GM23338 (cell line): ENCODE results near the gene PROB1. TPM values are rescaled to one million over a fixed set of nuclear protein-coding genes. Genes with fewer than 3 reads are reported as not detected.

Source experiments
- ATAC-seq: fragments of 200-7000 bp; cut with Tn5 transposase; 3 replicates; pipeline ENCODE4 v1.9.1; 2020
- DNase-seq: peaks from one replicate; pipeline ENCODE4 v3.0.0-alpha.2; 2015; ENCODE audit warnings: low spot score
- H2AFZ ChIP-seq: fragments of 200-600 bp; sonication (generic); 2 replicates; pipeline ENCODE4 v1.8.0; 2016; ENCODE audit warnings: antibody characterized with exemption, mild to moderate bottlenecking, moderate library complexity
- H3F3A ChIP-seq: fragments of 200-600 bp; sonication (generic); replicated peaks from 2 replicates; pipeline ENCODE4 v1.8.0; 2017; ENCODE audit warnings: antibody characterized with exemption, mixed run types, low read depth
- H3K27ac ChIP-seq: fragments of 200-600 bp; sonication (generic); 2 replicates; pipeline ENCODE4 v1.6.1; 2016; ENCODE audit warnings: low read depth
- H3K27me3 ChIP-seq: fragments of 200-600 bp; sonication (generic); 2 replicates; pipeline ENCODE4 v1.8.0; 2016; ENCODE audit warnings: mild to moderate bottlenecking, mixed run types, moderate library complexity; ENCODE audit not compliant: insufficient read depth
- H3K36me3 ChIP-seq: fragments of 200-600 bp; sonication (generic); 2 replicates; pipeline ENCODE4 v1.8.0; 2016; ENCODE audit warnings: mild to moderate bottlenecking; ENCODE audit not compliant: insufficient read depth
- H3K4me1 ChIP-seq: fragments of 200-600 bp; sonication (generic); 2 replicates; pipeline ENCODE4 v1.8.0; 2016; ENCODE audit warnings: mild to moderate bottlenecking, moderate library complexity; ENCODE audit not compliant: insufficient read depth
- H3K4me2 ChIP-seq: fragments of 200-600 bp; sonication (generic); 2 replicates; pipeline ENCODE4 v1.7.1; 2017; ENCODE audit warnings: mixed run types
- H3K4me3 ChIP-seq: fragments of 200-600 bp; sonication (generic); 2 replicates; pipeline ENCODE4 v1.6.1; 2016; ENCODE audit warnings: mixed run types
- H3K79me2 ChIP-seq: fragments of 200-600 bp; sonication (generic); replicated peaks from 2 replicates; pipeline ENCODE4 v1.8.0; 2017; ENCODE audit warnings: mild to moderate bottlenecking; ENCODE audit not compliant: insufficient read depth
- H3K9me2 ChIP-seq: fragments of 200-600 bp; sonication (generic); 2 replicates; pipeline ENCODE4 v1.8.0; 2017; ENCODE audit not compliant: insufficient read depth
- H4K20me1 ChIP-seq: fragments of 200-600 bp; sonication (generic); replicated peaks from 2 replicates; pipeline ENCODE4 v1.8.0; 2017; ENCODE audit warnings: mild to moderate bottlenecking; ENCODE audit not compliant: insufficient read depth
- H3K27ac Mint-ChIP-seq: 2 replicates; pipeline ENCODE4 v1.8.0; 2020; ENCODE audit warnings: inconsistent platforms, mild to moderate bottlenecking, moderate library complexity, mixed read lengths
- H3K27me3 Mint-ChIP-seq: 3 replicates; pipeline ENCODE4 v1.8.0; 2022; ENCODE audit warnings: low read depth, mild to moderate bottlenecking, moderate library complexity, mixed read lengths, inconsistent platforms; ENCODE audit not compliant: insufficient read depth, poor library complexity
- H3K36me3 Mint-ChIP-seq: 3 replicates; pipeline ENCODE4 v1.8.0; 2021; ENCODE audit warnings: low read depth, mild to moderate bottlenecking, inconsistent platforms, moderate library complexity, mixed read lengths
- H3K4me1 Mint-ChIP-seq: 3 replicates; pipeline ENCODE4 v1.8.0; 2020; ENCODE audit warnings: mild to moderate bottlenecking, inconsistent platforms, mixed read lengths
- H3K4me3 Mint-ChIP-seq: 3 replicates; pipeline ENCODE4 v1.8.0; 2021; ENCODE audit warnings: moderate library complexity, mild to moderate bottlenecking, inconsistent platforms, mixed read lengths
- H3K9me3 Mint-ChIP-seq: 3 replicates; pipeline ENCODE4 v1.8.0; 2020; ENCODE audit warnings: moderate library complexity, mild to moderate bottlenecking, inconsistent platforms, mixed read lengths
- CREB1 ChIP-seq: fragments of 250-450 bp; sonication (Bioruptor Pico); IDR thresholded peaks from 2 replicates; pipeline ENCODE4 v1.5.0; 2020; ENCODE audit warnings: low read depth, mild to moderate bottlenecking, moderate library complexity
- EZH2 ChIP-seq: fragments of 200-600 bp; sonication (generic); IDR thresholded peaks from one replicate; pipeline ENCODE4 v1.8.0; 2017; ENCODE audit warnings: antibody characterized with exemption, mild to moderate bottlenecking, low read depth; ENCODE audit not compliant: unreplicated experiment
- EZH2phosphoT487 ChIP-seq: fragments of 200-600 bp; sonication (generic); IDR thresholded peaks from one replicate; pipeline ENCODE4 v1.8.1; 2018; ENCODE audit warnings: antibody characterized with exemption; ENCODE audit not compliant: unreplicated experiment
- JUNB ChIP-seq: IDR thresholded peaks from one replicate; pipeline ENCODE4 v1.6.1; 2016; ENCODE audit warnings: antibody characterized with exemption; ENCODE audit not compliant: unreplicated experiment
- POLR2AphosphoS5 ChIP-seq: IDR thresholded peaks from 2 replicates; pipeline ENCODE4 v1.6.1; 2016; ENCODE audit warnings: antibody characterized with exemption, low read depth
- ZNF114 ChIP-seq: fragments of 250-450 bp; sonication (Bioruptor Pico); IDR thresholded peaks from 2 replicates; pipeline ENCODE4 v1.5.0; 2020; ENCODE audit warnings: mild to moderate bottlenecking, moderate library complexity
- ZNF331 ChIP-seq: fragments of 250-450 bp; sonication (Bioruptor Pico); IDR thresholded peaks from 2 replicates; pipeline ENCODE4 v1.5.0; 2020; ENCODE audit warnings: low read depth, mild to moderate bottlenecking, moderate library complexity
- polyA plus RNA-seq: library from polyadenylated mRNA; unstranded; fragments of >200 nt; fragmentation: Nextera tagmentation; extraction: Ambion mirVana; gene quantifications from 2 replicates; pipeline ENCODE4 v1.2.1, GENCODE V29; 2016
- total RNA-seq: library from RNA; depleted of rRNA; stranded (reverse); fragments of >200 nt; shearing (Covaris generic); gene quantifications from 2 replicates; pipeline ENCODE4 v1.2.3, GENCODE V29; 2014
- TF ChIP-seq, protein P1 (sequence below): IDR thresholded peaks from one replicate; pipeline ENCODE4 v1.6.1; 2018; ENCODE audit warnings: antibody characterized with exemption; ENCODE audit not compliant: unreplicated experiment
- TF ChIP-seq, protein P2 (sequence below): IDR thresholded peaks from 2 replicates; pipeline ENCODE4 v1.6.1; 2016; ENCODE audit warnings: antibody characterized with exemption
- TF ChIP-seq, protein P3 (sequence below), 2 experiments: fragments of 200-600 bp in 1 of 2; sonication (generic) in 1 of 2; conservative IDR thresholded peaks; 2 replicates each; pipeline versions ENCODE4 v1.5.1 to v1.6.1; 2016 to 2017; ENCODE audit warnings: antibody characterized with exemption in 2 of 2, low read depth in 2 of 2, mild to moderate bottlenecking in 2 of 2, moderate library complexity in 1 of 2

PROB1 gene
- total and polyA plus RNA-seq, 2 experiments from 2014 or later, result 0.73 to 2.7 TPM

DNA sequence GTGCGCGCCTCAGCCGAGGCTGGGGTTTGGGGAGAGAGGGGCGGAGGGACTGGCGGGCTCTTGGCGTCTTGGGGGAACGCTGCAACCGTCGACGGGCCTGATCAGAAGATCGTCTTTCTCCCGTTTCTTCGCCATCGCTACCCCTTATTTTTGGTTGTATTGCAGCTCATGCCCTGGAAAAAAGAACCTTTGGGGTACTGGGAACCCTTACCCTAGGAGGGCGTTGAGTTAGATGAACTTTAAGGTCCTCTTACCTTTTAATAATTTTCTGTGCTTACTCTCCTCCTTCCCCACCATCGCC is 52.5 kb downstream of the PROB1 start (continued):
- TF ChIP-seq, protein P1, sequence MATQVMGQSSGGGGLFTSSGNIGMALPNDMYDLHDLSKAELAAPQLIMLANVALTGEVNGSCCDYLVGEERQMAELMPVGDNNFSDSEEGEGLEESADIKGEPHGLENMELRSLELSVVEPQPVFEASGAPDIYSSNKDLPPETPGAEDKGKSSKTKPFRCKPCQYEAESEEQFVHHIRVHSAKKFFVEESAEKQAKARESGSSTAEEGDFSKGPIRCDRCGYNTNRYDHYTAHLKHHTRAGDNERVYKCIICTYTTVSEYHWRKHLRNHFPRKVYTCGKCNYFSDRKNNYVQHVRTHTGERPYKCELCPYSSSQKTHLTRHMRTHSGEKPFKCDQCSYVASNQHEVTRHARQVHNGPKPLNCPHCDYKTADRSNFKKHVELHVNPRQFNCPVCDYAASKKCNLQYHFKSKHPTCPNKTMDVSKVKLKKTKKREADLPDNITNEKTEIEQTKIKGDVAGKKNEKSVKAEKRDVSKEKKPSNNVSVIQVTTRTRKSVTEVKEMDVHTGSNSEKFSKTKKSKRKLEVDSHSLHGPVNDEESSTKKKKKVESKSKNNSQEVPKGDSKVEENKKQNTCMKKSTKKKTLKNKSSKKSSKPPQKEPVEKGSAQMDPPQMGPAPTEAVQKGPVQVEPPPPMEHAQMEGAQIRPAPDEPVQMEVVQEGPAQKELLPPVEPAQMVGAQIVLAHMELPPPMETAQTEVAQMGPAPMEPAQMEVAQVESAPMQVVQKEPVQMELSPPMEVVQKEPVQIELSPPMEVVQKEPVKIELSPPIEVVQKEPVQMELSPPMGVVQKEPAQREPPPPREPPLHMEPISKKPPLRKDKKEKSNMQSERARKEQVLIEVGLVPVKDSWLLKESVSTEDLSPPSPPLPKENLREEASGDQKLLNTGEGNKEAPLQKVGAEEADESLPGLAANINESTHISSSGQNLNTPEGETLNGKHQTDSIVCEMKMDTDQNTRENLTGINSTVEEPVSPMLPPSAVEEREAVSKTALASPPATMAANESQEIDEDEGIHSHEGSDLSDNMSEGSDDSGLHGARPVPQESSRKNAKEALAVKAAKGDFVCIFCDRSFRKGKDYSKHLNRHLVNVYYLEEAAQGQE, result no peak
- TF ChIP-seq ZNF114 (CRISPR knock-in tag), result no peak
- TF ChIP-seq POLR2AphosphoS5, result no peak
- TF ChIP-seq, protein P2, sequence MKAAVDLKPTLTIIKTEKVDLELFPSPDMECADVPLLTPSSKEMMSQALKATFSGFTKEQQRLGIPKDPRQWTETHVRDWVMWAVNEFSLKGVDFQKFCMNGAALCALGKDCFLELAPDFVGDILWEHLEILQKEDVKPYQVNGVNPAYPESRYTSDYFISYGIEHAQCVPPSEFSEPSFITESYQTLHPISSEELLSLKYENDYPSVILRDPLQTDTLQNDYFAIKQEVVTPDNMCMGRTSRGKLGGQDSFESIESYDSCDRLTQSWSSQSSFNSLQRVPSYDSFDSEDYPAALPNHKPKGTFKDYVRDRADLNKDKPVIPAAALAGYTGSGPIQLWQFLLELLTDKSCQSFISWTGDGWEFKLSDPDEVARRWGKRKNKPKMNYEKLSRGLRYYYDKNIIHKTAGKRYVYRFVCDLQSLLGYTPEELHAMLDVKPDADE, result no peak
- no peak for TF ChIP-seq ZNF331 (CRISPR knock-in tag)
- TF ChIP-seq EZH2phosphoT487, result no peak
- TF ChIP-seq EZH2, result no peak

DNA sequence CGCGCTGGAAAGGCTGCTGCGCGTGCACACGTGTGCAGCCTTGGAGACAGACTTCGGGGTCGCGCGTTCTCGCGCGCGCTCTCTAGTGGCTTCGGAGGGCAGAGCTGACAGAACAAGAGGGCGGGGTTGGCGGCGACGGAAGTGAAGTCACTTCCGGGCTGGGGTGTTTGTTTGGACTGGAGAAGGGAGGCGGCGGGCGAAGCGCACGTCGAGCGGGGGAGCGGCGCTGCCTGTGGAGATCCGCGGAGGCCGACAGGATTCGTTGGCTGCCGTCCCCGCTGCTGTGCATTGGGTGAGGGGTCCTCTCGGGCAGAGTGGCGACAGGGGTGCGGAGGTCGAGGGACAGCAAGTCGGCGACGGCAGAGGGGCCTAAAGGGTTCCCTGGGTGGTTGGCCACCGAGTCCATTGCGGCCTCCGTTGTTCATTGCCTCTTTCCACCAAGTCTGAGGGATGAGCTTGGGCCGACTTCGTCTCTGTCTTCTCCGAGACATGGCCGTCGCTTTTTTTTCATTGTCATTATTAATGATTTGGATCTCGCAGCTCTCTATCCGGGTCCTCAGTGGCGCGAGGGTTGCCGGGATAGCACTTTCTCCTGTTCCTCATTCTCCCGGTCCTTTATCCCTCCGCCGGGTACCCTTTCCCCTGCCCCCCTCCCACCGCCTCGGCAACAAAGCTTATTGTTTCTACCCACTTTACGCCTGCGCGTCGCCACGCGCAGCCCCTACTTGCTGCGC is 53.0 kb downstream of the PROB1 start, which contains the start of gene PAIP2:
TSS of gene PAIP2 (plus strand) at position 166 of the 734 bp plus-strand sequence. CDS start 21,931 bp downstream, outside the sequence.
- Mint-ChIP-seq H3K4me3 (peak within 1 kb of the TSS; percentile 99), H3K36me3 (peaks cover 31% of the 10 kb centered on the region), H3K27ac (peak within 1 kb of the TSS; percentile 100), H3K27me3 (peaks cover 18% of the 10 kb centered on the region), H3K9me3 (no peaks in the 10 kb centered on the region; the same call in 2 of the 3 replicates), H3K4me1 (peaks cover 23% of the 10 kb centered on the region)
- TF ChIP-seq POLR2AphosphoS5, result peak; percentile 95
- TF ChIP-seq, protein P2, result peak; percentile 73; the same call in 1 of the 2 replicates
- no peak for TF ChIP-seq ZNF331 (CRISPR knock-in tag)
- TF ChIP-seq, protein P3, sequence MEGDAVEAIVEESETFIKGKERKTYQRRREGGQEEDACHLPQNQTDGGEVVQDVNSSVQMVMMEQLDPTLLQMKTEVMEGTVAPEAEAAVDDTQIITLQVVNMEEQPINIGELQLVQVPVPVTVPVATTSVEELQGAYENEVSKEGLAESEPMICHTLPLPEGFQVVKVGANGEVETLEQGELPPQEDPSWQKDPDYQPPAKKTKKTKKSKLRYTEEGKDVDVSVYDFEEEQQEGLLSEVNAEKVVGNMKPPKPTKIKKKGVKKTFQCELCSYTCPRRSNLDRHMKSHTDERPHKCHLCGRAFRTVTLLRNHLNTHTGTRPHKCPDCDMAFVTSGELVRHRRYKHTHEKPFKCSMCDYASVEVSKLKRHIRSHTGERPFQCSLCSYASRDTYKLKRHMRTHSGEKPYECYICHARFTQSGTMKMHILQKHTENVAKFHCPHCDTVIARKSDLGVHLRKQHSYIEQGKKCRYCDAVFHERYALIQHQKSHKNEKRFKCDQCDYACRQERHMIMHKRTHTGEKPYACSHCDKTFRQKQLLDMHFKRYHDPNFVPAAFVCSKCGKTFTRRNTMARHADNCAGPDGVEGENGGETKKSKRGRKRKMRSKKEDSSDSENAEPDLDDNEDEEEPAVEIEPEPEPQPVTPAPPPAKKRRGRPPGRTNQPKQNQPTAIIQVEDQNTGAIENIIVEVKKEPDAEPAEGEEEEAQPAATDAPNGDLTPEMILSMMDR (conservative IDR thresholded peaks at IDR 0.05; ENCODE audit: low read depth in 2 of 2), result peak; percentile 56 to 81
- no peak for TF ChIP-seq JUNB
- TF ChIP-seq ZNF114 (CRISPR knock-in tag), result no peak
- TF ChIP-seq CREB1, result peak; percentile 89
- peak within 1 kb of the TSS; percentile 90 for H3K4me3 ChIP-seq
- H3F3A ChIP-seq, result peaks cover 9% of the 10 kb centered on the region; the same call in 1 of the 2 replicates
- DNase-seq (peak; percentile 99), ATAC-seq (peak; percentile 83)
- H3K36me3 ChIP-seq, result peaks cover 6% of the 10 kb centered on the region
- peaks cover 4% of the 10 kb centered on the region; the same call in 1 of the 2 replicates for H3K9me2 ChIP-seq
- H3K27me3 ChIP-seq, result no peaks in the 10 kb centered on the region
- H3K4me1 ChIP-seq, result peaks cover 8% of the 10 kb centered on the region
- peak within 1 kb of the TSS; percentile 98 for H3K27ac ChIP-seq
- peaks cover 40% of the 10 kb centered on the region for H4K20me1 ChIP-seq
- H3K79me2 ChIP-seq, result peaks cover 46% of the 10 kb centered on the region
- peak within 1 kb of the TSS; percentile 97 for H3K4me2 ChIP-seq
- 0 out of 2 replicates have a peak within 1 kb of the TSS, but pooled peaks have one; percentile 34 for H2AFZ ChIP-seq
